ENCODE results near the gene RNF26.

Gene RNF26

GRCh38 chr11:119350302-119350701, 16.0 kb downstream of the RNF26 start:
- Mint-ChIP-seq H3K27ac (no peak overlapping the region), H3K9me3 (ENCODE audit: low read depth) (no peaks in the 10 kb centered on the region), H3K4me1 (ENCODE audit: low read depth) (no peaks in the 10 kb centered on the region), H3K27me3 (peaks cover 25% of the 10 kb centered on the region), H3K36me3 (no peaks in the 10 kb centered on the region), H3K4me3 (no peak overlapping the region)

- H3K4me1 Mint-ChIP-seq (ENCODE audit: low read depth) = peaks cover 3% of the 10 kb centered on the region
- no peak overlapping the region for H3K4me3 Mint-ChIP-seq
- H3K9me3 Mint-ChIP-seq (ENCODE audit: low read depth) = no peaks in the 10 kb centered on the region
- no peaks in the 10 kb centered on the region for H3K36me3 Mint-ChIP-seq
- H3K27ac Mint-ChIP-seq = no peak overlapping the region
- H3K27me3 Mint-ChIP-seq = peaks cover 26% of the 10 kb centered on the region
Observed at GRCh38 chr11:119351232-119351631, 16.9 kb downstream of the RNF26 start.

- Mint-ChIP-seq H3K4me1 (ENCODE audit: low read depth) (peaks cover 5% of the 10 kb centered on the region), H3K27ac (no peak overlapping the region), H3K36me3 (no peaks in the 10 kb centered on the region), H3K9me3 (ENCODE audit: low read depth) (no peaks in the 10 kb centered on the region), H3K27me3 (peaks cover 25% of the 10 kb centered on the region), H3K4me3 (no peak overlapping the region)
Observed at GRCh38 chr11:119352857-119353260, 18.5 kb downstream of the RNF26 start.

- Mint-ChIP-seq H3K27me3 (peaks cover 25% of the 10 kb centered on the region), H3K27ac (no peak overlapping the region), H3K4me3 (peak overlapping the region; percentile 50), H3K36me3 (no peaks in the 10 kb centered on the region), H3K4me1 (ENCODE audit: low read depth) (peaks cover 5% of the 10 kb centered on the region), H3K9me3 (ENCODE audit: low read depth) (no peaks in the 10 kb centered on the region)
Observed at GRCh38 chr11:119355091-119355843, 20.9 kb downstream of the RNF26 start.

- peaks cover 25% of the 10 kb centered on the region for H3K27me3 Mint-ChIP-seq
- H3K27ac Mint-ChIP-seq = no peak overlapping the region
- peaks cover 5% of the 10 kb centered on the region for H3K4me1 Mint-ChIP-seq (ENCODE audit: low read depth)
- no peaks in the 10 kb centered on the region for H3K9me3 Mint-ChIP-seq (ENCODE audit: low read depth)
- H3K36me3 Mint-ChIP-seq = no peaks in the 10 kb centered on the region
- H3K4me3 Mint-ChIP-seq = peak overlapping the region; percentile 95
Observed at GRCh38 chr11:119356349-119357031, 22.2 kb downstream of the RNF26 start.

GRCh38 chr11:119357074-119357473, 22.7 kb downstream of the RNF26 start:
- Mint-ChIP-seq H3K4me1 (ENCODE audit: low read depth) (peaks cover 5% of the 10 kb centered on the region), H3K4me3 (peak overlapping the region; percentile 80), H3K9me3 (ENCODE audit: low read depth) (no peaks in the 10 kb centered on the region), H3K27ac (no peak overlapping the region), H3K27me3 (peaks cover 20% of the 10 kb centered on the region), H3K36me3 (no peaks in the 10 kb centered on the region)

GRCh38 chr11:119359365-119360214, 25.3 kb downstream of the RNF26 start:
- Mint-ChIP-seq H3K27ac (no peak overlapping the region), H3K27me3 (peaks cover 18% of the 10 kb centered on the region), H3K4me1 (ENCODE audit: low read depth) (peaks cover 8% of the 10 kb centered on the region), H3K9me3 (ENCODE audit: low read depth) (no peaks in the 10 kb centered on the region), H3K4me3 (no peak overlapping the region), H3K36me3 (no peaks in the 10 kb centered on the region)

GRCh38 chr11:119361056-119361787, 26.9 kb downstream of the RNF26 start:
- Mint-ChIP-seq H3K4me3 (no peak overlapping the region), H3K27ac (no peak overlapping the region), H3K9me3 (ENCODE audit: low read depth) (no peaks in the 10 kb centered on the region), H3K4me1 (ENCODE audit: low read depth) (peaks cover 7% of the 10 kb centered on the region), H3K27me3 (peaks cover 18% of the 10 kb centered on the region), H3K36me3 (no peaks in the 10 kb centered on the region)

- Mint-ChIP-seq H3K4me1 (ENCODE audit: low read depth) (peaks cover 5% of the 10 kb centered on the region), H3K36me3 (no peaks in the 10 kb centered on the region), H3K4me3 (peak overlapping the region; percentile 60), H3K27me3 (peaks cover 26% of the 10 kb centered on the region), H3K27ac (no peak overlapping the region), H3K9me3 (ENCODE audit: low read depth) (no peaks in the 10 kb centered on the region)
Observed at GRCh38 chr11:119361941-119362725, 27.8 kb downstream of the RNF26 start.

GRCh38 chr11:119362741-119363080, 28.4 kb downstream of the RNF26 start:
- Mint-ChIP-seq H3K4me3 (peak overlapping the region; percentile 60), H3K36me3 (no peaks in the 10 kb centered on the region), H3K27ac (no peak overlapping the region), H3K4me1 (ENCODE audit: low read depth) (peaks cover 5% of the 10 kb centered on the region), H3K27me3 (peaks cover 28% of the 10 kb centered on the region), H3K9me3 (ENCODE audit: low read depth) (no peaks in the 10 kb centered on the region)

GRCh38 chr11:119363081-119363850, 28.9 kb downstream of the RNF26 start:
- peak overlapping the region; percentile 56 for H3K4me3 Mint-ChIP-seq
- no peaks in the 10 kb centered on the region for H3K36me3 Mint-ChIP-seq
- peaks cover 28% of the 10 kb centered on the region for H3K27me3 Mint-ChIP-seq
- H3K27ac Mint-ChIP-seq = no peak overlapping the region
- peaks cover 5% of the 10 kb centered on the region for H3K4me1 Mint-ChIP-seq (ENCODE audit: low read depth)
- H3K9me3 Mint-ChIP-seq (ENCODE audit: low read depth) = no peaks in the 10 kb centered on the region

- Mint-ChIP-seq H3K4me3 (peak overlapping the region; percentile 87), H3K27me3 (peaks cover 30% of the 10 kb centered on the region), H3K36me3 (no peaks in the 10 kb centered on the region), H3K4me1 (ENCODE audit: low read depth) (peaks cover 5% of the 10 kb centered on the region), H3K9me3 (ENCODE audit: low read depth) (no peaks in the 10 kb centered on the region), H3K27ac (no peak overlapping the region)
Observed at GRCh38 chr11:119363851-119364590, 29.7 kb downstream of the RNF26 start.

GRCh38 chr11:119365071-119365591, 30.8 kb downstream of the RNF26 start:
- Mint-ChIP-seq H3K4me1 (ENCODE audit: low read depth) (peaks cover 5% of the 10 kb centered on the region), H3K9me3 (ENCODE audit: low read depth) (no peaks in the 10 kb centered on the region), H3K36me3 (no peaks in the 10 kb centered on the region), H3K4me3 (peak overlapping the region; percentile 87), H3K27ac (no peak overlapping the region), H3K27me3 (peaks cover 30% of the 10 kb centered on the region)
